ENCODE results near the gene KIF21B. TPM values are rescaled to one million over a fixed set of nuclear protein-coding genes. Genes with fewer than 3 reads are reported as not detected.

KIF21B gene
- total and polyA plus RNA-seq, 2 of the 8 experiments (the other 6 are each of a cell fraction or from before 2014, with no cell fraction given), result 10.8 to 26.5 TPM

DNA sequence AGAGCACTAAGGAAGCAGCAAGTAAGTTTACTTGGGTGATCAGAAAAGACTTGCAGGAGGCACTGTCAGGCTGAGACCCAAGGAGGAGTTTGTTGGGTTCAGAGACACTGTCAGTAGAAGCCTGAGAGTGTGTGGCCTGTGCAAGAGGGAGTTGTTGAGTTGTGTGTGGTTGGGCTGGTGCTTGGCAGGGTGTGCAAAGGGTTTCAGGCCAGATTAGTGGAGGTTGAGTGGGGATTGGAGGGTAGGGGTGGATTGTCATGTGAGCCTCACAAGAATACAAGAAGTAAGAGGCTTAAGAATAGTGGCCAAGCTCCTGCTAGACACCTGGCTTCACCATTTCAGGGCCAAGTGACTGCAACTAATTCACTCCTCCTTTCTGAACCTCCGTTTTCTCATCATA, 8.9 kb upstream of the KIF21B start:
- no peak overlapping the region for H2BK120ac ChIP-seq (replicated peaks; ENCODE audit: low read depth, low read length)
- H3K27me3 ChIP-seq (replicated peaks in 1 of 4; ENCODE audit: control insufficient read depth in 3 of 4, extremely low read depth in 1 of 4, insufficient read depth in 3 of 4, low read length in 3 of 4), result no peaks in the 10 kb centered on the region
- no peak for FAIRE-seq
- no peak for DNase-seq (ENCODE audit: low read depth in 1 of 2, low spot score in 2 of 2)
- no peak overlapping the region for H2AFZ ChIP-seq (ENCODE audit: low read length)
- H3K4me3 ChIP-seq (ENCODE audit: extremely low read depth in 1 of 4, insufficient read depth in 2 of 4, low read depth in 3 of 4, low read length in 4 of 4), result no peak overlapping the region
- H3K4me2 ChIP-seq (ENCODE audit: insufficient read depth in 1 of 2, low read depth in 2 of 2, low read length in 2 of 2), result no peak overlapping the region
- no peak overlapping the region for H3K14ac ChIP-seq (ENCODE audit: insufficient read length)
- no peak overlapping the region for H2BK20ac ChIP-seq (ENCODE audit: low read length)
- H3K9ac ChIP-seq (replicated peaks in 1 of 4; ENCODE audit: extremely low read depth in 1 of 4, low read depth in 3 of 4, low read length in 3 of 4), result no peak overlapping the region
- H3K4ac ChIP-seq (replicated peaks; ENCODE audit: insufficient read length, low read depth, low read length), result no peak overlapping the region
- H4K91ac ChIP-seq (replicated peaks; ENCODE audit: insufficient read length, low read length), result no peak overlapping the region
- H3K79me2 ChIP-seq (ENCODE audit: control insufficient read depth in 1 of 2, insufficient read depth in 2 of 2, low read length in 2 of 2), result no peaks in the 10 kb centered on the region
- H3K79me1 ChIP-seq (ENCODE audit: low read depth, low read length), result no peaks in the 10 kb centered on the region
- no peak overlapping the region for H2BK15ac ChIP-seq (ENCODE audit: low read length)
- H4K5ac ChIP-seq (ENCODE audit: insufficient read length, low read depth, low read length), result no peak overlapping the region
- no peak overlapping the region for H2BK12ac ChIP-seq (ENCODE audit: low read depth, low read length)
- no peaks in the 10 kb centered on the region for H4K20me1 ChIP-seq (replicated peaks in 1 of 2; ENCODE audit: control insufficient read depth in 1 of 2, insufficient read depth in 2 of 2, low read length in 2 of 2)
- WGBS, 2 experiments (ENCODE audit: extremely low coverage in 1 of 2, insufficient coverage in 1 of 2, insufficient read length in 1 of 2, insufficient replicate concordance in 2 of 2, low coverage in 1 of 2, low lambda C conversion rate in 2 of 2, missing lambda C conversion rate in 1 of 2), result 86% methylated on average over 1 of the region's 1 CpG; no CpG with 5 or more reads in 1 of the 2 experiments
- no peak overlapping the region for H3K18ac ChIP-seq (ENCODE audit: extremely low read depth, low read length)
- H2BK5ac ChIP-seq (ENCODE audit: low read depth, low read length), result no peak overlapping the region
- no peaks in the 10 kb centered on the region for H3K9me3 ChIP-seq (ENCODE audit: insufficient read depth in 2 of 2, low read depth in 1 of 2, low read length in 1 of 2)
- no peak overlapping the region for H3K23ac ChIP-seq (ENCODE audit: insufficient read length)
- H2AK5ac ChIP-seq (ENCODE audit: low read depth, low read length), result no peak overlapping the region
- CTCF ChIA-PET (ENCODE audit: partially characterized antibody), result interaction anchor here (14.6 kb wide), 1 partner anchor 7 kb away, joined by 274 read pairs; the partner anchor contains the start of gene KIF21B
- no peaks in the 10 kb centered on the region for H3K4me1 ChIP-seq (replicated peaks in 1 of 4; ENCODE audit: control insufficient read depth in 3 of 4, insufficient read depth in 4 of 4, low read length in 3 of 4)
- H3K27ac ChIP-seq (ENCODE audit: low read depth, low read length), result no peak overlapping the region
- no peak overlapping the region for H4K8ac ChIP-seq (ENCODE audit: extremely low read depth, insufficient read depth, low read length)
- no peaks in the 10 kb centered on the region for H3K23me2 ChIP-seq (ENCODE audit: low read depth, low read length)
- peaks cover 0 to 5% (median 0%) of the 10 kb centered on the region in 4 experiments; a peak in 1 of 8 replicates for H3K36me3 ChIP-seq (ENCODE audit: control insufficient read depth in 2 of 4, insufficient read depth in 4 of 4, low read length in 3 of 4)
- POLR2A ChIA-PET (ENCODE audit: partially characterized antibody), result no interaction called here
- no peak overlapping the region for H3K56ac ChIP-seq (replicated peaks; ENCODE audit: insufficient read length, low read depth, low read length)
- no peak for TF ChIP-seq TBP (IDR thresholded peaks at IDR 0.05; ENCODE audit: low read depth, low read length)
